Stimulated activated CD4-positive, alpha-beta T cell treated with anti-CD3 and anti-CD28 coated beads, Interleukin-15, amount 100 ng/mL, for 24 hours (primary cell): ENCODE data around the gene CCDC93.

Source experiments
- DNase-seq: peaks from one replicate; pipeline ENCODE4 v3.0.0-alpha.2; 2020

The CCDC93 gene

GRCh38 chr2:117879003-117879402 lies 134.9 kb downstream of the CCDC93 start:
- no peak for DNase-seq

- no peak for DNase-seq
Observed at GRCh38 chr2:117875786-117876185, 138.1 kb downstream of the CCDC93 start.
